A204.1 (cell line): Measurements from ENCODE around the gene HSF5.
"Not testable (repeated sequence)": the region's sequence is repeated elsewhere in the genome, so short reads cannot be mapped to it uniquely, and the experiment has no call there.

Experiments used
- FAIRE-seq: peaks from 2 replicates; lab custom pipeline; 2012; peaks lifted over from hg19 to GRCh38; lab: Jason Lieb, UNC

Gene HSF5

GRCh38 chr17:58412064-58412703, 76.0 kb downstream of the HSF5 start:
- FAIRE-seq: no peak

GRCh38 chr17:58411408-58411894, 76.8 kb downstream of the HSF5 start:
- FAIRE-seq: no peak

- no peak for FAIRE-seq
These were observed 77.3 kb downstream of the HSF5 start for GRCh38 chr17:58410714-58411407.

- no peak for FAIRE-seq
These were observed 78.8 kb downstream of the HSF5 start for GRCh38 chr17:58409432-58409831.

- FAIRE-seq: no peak
These were observed 84.9 kb downstream of the HSF5 start for GRCh38 chr17:58403311-58403710.

GRCh38 chr17:58402679-58403078, 85.5 kb downstream of the HSF5 start:
- FAIRE-seq: no peak

GRCh38 chr17:58402047-58402446, 86.2 kb downstream of the HSF5 start:
- no peak for FAIRE-seq

- FAIRE-seq: no peak
These were observed 86.9 kb downstream of the HSF5 start for GRCh38 chr17:58401287-58401686.

- no peak for FAIRE-seq
These were observed 87.4 kb downstream of the HSF5 start for GRCh38 chr17:58400826-58401225.

GRCh38 chr17:58399974-58400373, 88.2 kb downstream of the HSF5 start:
- FAIRE-seq: no peak

GRCh38 chr17:58398574-58399266, 89.5 kb downstream of the HSF5 start:
- no peak for FAIRE-seq

GRCh38 chr17:58397421-58397820, 90.8 kb downstream of the HSF5 start:
- FAIRE-seq: not testable (repeated sequence)

GRCh38 chr17:58396173-58396572, 92.0 kb downstream of the HSF5 start:
- no peak for FAIRE-seq

GRCh38 chr17:58394534-58395223, 93.5 kb downstream of the HSF5 start:
- FAIRE-seq: no peak

GRCh38 chr17:58391302-58391984, 96.8 kb downstream of the HSF5 start:
- FAIRE-seq: no peak

GRCh38 chr17:58390884-58391283, 97.3 kb downstream of the HSF5 start:
- FAIRE-seq: no peak

- FAIRE-seq: no peak
These were observed 99.7 kb downstream of the HSF5 start for GRCh38 chr17:58388302-58389190.

GRCh38 chr17:58387834-58388233, 100.4 kb downstream of the HSF5 start:
- no peak for FAIRE-seq

GRCh38 chr17:58386708-58387107, 101.5 kb downstream of the HSF5 start:
- no peak for FAIRE-seq

- no peak for FAIRE-seq
These were observed 102.8 kb downstream of the HSF5 start for GRCh38 chr17:58385359-58385899.

- FAIRE-seq: no peak
These were observed 103.3 kb downstream of the HSF5 start for GRCh38 chr17:58384897-58385296.
